Central memory CD4-positive, alpha-beta T cell (primary cell): Measurements from ENCODE around the gene WRAP53.

Source experiments
- DNase-seq: peaks from one replicate; pipeline ENCODE4 v3.0.0; 2022

Gene WRAP53

DNA sequence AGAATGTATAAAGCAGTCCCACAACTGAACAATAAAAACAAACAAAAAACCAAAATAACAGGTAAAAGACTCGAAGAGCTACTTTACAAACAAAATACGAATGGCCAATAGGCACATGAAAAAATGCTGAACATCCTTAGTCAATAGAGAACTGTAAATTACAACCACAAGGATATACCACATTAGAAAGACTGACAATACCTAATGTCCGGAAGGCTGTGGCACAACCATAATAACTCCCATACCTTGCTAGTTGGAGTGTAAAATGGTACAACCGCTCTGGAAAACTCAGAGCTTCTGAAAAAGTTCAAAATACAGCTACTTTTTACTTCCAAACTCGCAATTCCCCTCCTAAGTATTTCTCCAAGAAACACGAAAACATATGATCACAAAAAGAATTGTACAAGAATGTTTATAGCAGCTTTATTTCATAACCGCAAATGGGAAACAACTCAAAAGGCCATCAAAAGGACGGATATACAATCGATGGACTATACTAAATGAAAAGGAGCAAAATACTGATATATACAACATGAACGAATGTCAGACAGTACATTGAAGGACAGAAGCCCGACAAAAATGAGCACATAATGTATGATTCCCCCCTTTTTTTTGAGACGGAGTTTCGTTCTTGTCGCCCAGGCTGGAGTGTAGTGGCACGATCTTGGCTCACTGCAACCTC, 3.3 kb upstream of the WRAP53 start:
- DNase-seq = peak; percentile 24

DNA sequence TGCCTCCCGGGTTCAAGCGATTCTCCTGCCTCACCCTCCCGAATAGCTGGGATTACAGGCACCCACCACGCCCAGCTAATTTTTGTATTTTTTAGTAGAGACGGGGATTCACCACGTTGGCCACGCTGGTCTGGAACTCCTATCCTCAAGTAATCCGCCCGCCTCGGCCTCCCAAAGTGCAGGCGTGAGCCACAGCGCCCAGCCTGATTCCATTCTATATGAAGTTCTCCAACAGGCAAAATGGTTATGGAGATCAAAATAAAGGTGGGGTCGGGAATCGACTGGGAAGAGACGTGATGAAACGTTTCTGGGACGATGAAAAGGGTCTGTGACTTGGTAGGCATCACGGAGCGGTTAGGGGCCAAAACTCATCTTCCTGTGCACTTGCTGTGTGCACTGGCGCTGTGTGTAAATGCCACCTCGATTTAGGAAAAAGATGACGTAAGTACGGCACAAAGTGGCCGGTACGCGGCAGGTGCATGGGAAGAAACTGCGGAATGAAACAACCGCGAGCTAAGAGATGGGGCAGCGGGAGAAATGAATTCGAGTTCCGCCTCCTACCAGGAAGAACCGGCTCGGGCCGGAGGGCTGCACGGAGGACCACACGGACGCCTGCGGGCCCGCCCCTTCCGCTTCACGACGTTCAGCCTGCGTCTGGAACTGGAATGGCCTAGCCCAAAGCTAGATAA, 2.6 kb upstream of the WRAP53 start:
- DNase-seq = peak; percentile 89

DNA sequence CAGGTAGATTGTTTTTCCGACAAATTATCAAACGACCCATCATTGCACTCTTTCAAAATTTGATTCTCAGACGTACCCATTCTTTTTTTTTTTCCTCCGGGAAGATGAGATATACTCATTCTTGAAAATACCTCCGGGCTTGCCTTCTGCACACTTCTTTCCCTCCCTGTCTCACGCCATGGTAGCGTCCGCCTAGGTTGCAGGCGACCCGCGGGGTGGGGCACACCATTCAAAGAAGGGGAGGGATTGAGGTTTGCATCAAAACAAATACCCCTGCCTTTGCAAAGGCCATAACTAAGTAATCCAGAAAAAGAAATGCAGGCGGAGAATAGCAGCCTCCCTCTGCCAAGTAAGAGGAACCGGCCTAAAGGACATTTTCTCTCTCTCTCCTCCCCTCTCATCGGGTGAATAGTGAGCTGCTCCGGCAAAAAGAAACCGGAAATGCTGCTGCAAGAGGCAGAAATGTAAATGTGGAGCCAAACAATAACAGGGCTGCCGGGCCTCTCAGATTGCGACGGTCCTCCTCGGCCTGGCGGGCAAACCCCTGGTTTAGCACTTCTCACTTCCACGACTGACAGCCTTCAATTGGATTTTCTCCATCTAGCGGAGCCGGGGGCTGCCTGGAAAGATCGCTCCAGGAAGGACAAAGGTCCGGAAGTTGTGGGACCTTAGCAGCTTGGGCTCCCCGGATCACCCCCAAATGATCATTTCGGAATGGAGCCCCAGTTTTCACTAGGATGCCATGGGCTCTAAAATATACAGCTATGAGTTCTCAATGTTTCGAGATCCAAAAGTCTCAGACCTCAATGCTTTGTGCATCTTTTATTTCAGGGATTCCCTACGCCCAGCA, 1.8 kb upstream of the WRAP53 start:
- DNase-seq = peak; percentile 88

DNA sequence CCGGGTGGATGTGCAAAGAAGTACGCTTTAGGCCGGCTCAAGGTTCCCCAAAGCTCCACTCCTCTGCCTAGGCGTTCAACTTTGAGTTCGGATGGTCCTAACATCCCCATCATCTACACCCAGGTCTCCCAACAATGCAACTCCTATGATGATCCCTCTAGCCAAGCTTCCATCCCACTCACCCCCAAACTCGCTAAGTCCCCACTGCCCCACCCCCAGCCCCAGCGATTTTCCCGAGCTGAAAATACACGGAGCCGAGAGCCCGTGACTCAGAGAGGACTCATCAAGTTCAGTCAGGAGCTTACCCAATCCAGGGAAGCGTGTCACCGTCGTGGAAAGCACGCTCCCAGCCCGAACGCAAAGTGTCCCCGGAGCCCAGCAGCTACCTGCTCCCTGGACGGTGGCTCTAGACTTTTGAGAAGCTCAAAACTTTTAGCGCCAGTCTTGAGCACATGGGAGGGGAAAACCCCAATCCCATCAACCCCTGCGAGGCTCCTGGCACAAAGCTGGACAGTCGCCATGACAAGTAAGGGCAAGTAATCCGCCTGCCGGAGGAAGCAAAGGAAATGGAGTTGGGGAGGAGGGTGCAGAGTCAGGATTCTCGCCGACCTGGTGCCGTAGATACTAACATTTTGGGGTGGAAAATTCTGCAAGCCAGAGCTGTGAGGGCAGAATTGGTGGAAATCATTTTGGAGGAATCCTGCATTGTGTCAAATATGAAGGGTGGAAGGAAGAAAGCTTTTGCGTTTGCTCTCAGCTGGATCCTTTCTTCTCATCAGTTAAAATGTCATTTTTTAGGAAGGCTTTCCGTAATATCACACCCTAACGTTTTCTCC, 987 bp upstream of the WRAP53 start, which contains the start of gene TP53:
TSS of gene TP53 (minus strand) at position 419 of the 836 bp plus-strand sequence. CDS start 10,896 bp downstream, outside the sequence.
- DNase-seq = peak; percentile 89

DNA sequence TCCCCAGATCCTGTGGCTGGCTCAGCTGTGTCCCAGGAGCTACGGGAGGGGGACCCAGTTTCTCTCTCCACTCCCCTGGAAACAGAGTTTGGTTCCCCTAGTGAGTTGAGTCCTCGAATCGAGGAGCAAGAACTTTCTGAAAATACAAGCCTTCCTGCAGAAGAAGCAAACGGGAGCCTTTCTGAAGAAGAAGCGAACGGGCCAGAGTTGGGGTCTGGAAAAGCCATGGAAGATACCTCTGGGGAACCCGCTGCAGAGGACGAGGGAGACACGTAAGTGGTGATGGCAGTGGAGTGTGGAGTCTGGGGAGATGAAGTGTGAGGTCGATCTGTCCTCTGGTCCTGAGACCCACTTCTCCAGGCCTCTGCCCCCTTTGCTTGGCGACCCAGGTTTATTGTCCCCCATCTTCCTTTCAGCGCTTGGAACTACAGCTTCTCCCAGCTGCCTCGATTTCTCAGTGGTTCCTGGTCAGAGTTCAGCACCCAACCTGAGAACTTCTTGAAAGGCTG, 585 bp downstream of the WRAP53 start:
- no peak for DNase-seq

DNA sequence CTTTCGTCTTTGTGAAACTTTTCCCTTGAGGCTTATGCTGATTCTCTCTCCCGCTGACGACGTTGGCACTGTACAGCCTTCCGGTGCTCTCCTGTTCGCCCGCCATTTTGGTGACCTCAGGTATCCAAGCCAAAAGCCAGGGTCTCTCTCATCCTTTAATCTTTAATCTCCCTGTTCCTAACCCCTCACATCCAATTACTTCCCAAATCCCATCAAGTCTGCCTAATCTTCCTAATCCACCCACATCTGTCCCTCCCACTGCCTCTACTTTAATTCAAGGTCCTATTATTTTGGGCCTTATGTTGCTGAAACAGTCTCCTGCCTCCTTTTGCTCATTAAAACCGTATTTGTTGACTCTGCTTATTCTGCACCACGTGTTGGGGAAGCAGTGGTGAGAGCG, 7.3 kb downstream of the WRAP53 start:
- DNase-seq = no peak

DNA sequence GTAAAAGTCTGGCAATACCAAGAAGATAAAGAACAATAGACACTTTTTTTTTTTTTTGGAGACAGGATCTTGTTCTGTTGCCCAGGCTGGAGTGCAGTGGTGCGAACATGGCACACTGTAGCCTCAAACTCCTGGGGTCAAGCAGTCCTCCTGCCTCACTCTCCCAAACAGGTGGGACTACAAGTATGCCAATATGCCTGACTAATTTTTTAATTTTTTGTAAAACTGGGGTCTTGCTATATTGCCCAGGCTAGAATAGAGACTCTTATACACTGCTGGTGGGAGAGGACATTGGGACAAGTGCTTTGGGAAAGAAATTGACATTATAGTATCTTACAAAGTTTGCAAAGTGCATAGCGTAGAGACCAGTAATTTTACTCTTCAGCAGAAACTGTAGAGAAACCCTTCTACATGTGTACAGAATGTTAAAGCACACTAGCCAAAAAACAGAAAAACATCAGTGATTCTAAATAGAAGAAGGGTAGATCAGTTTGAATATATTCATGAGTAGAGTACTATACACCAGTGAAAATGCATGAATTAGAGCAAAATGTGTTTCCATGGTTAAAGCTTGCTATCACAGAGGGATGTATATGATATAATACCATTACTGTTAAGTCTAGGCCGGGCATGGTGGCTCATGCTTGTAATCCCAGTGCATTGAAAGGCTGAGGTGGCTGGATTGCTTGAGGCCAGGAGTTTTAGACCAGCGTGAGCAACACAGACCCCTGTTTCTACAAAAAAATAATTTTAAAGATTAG, 9.7 kb downstream of the WRAP53 start:
- no peak for DNase-seq

DNA sequence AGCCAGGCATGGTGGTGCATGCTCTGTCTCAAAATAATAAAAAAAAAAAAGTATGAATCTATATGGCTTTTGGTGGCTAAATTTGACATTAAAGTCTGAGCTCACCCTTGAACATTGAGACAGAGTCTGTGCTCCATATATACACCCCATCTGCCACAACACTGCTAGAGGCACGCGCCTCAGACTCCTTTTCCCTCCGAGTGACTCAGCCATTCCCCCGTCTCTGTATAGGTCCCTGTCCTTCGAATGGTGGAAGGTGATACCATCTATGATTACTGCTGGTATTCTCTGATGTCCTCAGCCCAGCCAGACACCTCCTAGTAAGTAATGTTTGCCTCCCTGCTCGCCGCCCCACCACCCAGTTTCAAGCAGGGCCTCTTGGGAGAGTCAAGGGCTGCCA, 12.2 kb downstream of the WRAP53 start:
- DNase-seq = no peak

DNA sequence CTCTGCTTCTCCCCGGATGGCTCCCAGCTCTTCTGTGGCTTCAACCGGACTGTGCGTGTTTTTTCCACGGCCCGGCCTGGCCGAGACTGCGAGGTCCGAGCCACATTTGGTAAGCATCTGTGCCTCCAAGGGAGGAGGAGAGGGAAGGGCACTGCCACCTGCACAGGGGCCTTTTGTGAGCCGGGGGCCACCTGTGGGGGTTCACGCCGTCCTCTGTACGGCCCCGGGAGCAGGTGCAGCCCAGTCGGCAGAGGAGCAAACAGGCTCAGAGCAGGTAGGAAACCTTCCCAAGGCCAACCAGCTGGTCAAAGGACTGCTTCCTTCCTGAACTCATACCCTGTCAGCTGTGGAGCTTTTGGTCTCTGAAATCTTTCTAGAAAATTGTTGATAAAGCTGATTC, 13.4 kb downstream of the WRAP53 start:
- DNase-seq = no peak

DNA sequence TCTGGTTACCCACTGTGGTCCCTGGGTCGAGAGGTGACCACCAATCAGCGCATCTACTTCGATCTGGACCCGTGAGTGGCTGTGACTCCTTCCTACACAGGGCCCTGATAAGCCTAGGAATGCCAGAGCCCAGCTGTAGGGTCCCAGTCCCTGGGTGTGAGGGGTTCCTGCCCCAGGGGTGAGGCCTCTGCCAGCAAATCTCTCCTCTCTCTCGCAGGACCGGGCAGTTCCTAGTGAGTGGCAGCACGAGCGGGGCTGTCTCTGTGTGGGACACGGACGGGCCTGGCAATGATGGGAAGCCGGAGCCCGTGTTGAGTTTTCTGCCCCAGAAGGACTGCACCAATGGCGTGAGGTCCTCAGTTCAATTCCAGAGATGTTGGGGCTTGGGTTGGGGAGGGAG, 14.5 kb downstream of the WRAP53 start:
- DNase-seq = no peak

DNA sequence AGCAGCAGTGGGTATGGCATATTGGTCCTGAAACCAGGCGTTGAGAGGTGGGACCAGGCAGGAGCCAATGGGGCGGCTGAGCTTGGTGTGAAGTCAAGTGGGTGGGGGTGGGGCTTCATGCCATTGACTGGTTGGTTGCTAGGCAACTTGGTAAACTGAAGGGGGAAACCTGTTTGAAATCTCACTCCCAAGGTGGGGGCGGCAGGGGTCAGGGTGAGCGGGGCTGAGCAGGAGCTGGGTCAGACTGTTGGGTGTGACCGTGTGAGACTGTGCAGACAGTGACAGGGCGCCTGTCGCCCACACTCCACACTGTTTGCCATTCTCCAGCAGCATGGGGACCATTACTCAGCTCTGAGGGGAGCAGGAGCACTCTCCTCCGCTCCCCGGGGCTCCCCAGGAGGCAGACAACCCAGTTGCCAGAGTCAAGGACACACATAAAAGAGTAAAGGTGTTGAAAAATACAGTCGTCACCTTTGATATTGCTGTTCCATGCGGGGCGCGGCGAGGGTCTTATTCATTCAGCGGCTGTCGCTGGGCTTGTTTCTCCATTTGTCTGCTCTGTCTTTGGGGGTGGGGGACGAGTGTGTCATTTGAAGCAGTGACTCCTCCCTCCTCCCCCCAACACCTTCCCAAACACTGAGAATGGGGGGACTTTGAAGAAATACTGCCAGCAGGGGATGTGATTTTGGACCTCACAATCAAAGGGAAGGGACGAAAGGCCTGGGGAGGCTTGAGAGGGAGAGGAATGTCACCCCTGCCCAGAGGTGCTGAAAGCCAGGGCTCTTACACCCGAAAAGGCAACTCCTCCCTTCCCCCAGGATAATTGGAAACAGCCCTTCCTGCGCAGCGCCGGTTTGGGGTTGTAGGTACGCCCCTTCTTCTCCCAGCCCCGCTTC, 15.6 kb downstream of the WRAP53 start:
- no peak for DNase-seq

DNA sequence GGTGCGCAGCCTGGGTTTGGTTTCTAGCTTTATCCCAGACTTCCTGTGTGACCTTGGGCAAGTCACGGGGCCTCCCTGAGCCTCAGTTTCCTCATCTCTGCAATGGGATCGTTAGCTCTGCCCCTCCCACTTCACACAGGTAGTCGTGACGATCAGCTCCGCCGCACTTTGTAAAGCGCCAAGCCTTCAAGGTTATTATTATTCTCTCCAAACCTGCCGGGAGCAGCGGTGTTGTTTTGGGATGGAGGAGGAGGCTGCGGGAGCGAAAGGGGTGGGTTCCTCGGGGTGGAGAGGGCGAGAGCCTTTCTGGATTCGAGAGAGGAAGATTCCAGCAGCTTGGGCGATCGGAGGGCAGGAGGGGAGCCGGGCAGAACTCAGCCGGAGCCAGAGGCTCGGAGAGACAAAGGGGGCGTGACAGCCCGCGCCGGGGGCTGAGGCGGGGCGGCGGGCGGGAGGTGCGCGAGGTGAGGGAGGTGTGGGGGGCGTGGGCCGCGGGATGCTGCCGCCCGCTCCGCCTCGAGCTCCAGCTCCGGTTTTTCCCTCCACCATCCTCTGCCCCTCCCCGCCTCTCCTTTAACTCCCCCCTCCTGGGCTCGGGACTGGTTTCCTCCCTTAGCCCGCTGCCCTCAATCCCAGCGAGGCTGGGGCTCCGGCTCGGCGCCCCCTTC, 16.5 kb downstream of the WRAP53 start, which contains the start of gene EFNB3:
TSS of gene EFNB3 (plus strand) at position 602 of the 668 bp plus-strand sequence. CDS start 397 bp downstream, outside the sequence.
- no peak for DNase-seq

DNA sequence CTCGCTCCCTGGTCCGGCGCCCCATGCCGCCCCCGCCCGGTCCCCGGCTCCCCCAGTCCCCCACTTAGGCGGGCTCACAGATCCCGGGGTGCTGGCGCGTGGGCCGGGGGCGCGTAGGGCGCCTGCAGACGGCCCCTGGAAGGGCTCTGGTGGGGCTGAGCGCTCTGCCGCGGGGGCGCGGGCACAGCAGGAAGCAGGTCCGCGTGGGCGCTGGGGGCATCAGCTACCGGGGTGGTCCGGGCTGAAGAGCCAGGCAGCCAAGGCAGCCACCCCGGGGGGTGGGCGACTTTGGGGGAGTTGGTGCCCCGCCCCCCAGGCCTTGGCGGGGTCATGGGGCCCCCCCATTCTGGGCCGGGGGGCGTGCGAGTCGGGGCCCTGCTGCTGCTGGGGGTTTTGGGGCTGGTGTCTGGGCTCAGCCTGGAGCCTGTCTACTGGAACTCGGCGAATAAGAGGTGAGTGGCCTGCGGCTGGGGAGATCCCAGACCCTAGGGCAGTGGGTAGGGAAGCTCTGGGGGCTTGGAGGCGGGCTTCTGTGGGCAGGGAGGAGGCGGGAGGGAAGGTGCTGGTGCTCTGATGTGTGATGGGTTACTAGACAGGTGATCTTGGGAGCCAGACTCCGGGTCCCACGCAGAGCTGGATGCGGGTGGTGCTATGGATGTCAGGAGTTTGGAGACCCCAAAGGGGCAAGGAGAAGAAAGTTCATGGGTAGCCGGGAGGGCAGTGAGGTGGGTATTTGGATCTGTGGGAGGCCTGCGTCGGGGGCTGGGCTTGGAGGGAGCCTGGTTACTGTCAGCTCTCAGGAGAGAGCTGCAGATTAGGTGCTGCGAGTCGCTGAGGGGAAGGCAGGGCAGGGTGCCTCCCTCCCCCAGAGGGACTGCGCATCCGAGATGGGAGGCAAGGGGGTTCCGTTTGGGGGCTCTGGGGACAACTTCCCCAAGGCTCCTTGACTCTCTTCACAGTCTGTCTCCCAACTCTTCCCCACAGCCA, 17.3 kb downstream of the WRAP53 start:
- no peak for DNase-seq

DNA sequence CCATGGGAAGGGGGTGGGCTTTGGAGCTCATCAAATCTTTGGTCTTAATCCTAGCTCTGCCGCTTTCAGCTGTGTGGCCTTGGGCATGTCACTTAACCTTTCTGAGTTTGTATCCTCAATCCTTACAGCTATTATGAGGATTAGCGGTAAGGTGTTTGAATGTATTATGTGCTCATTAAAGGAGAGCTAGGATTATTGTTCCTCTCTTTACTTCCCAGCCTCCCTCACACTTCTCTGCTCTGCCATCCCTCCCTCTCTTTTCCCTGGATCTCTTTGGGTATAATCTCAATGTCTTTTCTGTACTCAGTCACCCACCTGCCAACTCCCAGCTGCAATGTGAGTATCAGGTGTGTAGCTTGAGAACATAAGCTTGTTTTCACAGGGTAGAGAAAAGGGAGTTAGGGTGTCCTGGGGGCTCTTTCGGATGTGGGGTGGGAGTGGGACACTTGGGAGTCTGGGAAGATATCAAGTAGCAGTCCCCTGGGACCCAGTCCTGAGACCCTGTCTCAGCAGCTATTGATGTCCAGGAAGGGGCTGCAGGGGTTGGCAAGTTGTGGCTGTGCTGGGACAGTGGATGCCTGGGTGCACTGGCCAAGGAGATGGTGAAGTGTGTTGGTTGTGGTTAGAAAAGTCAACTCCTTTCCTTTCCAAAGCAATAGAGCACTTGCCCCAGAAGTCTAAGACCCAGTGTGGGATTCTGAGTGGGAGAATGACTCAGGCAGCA, 18.5 kb downstream of the WRAP53 start:
- no peak for DNase-seq

DNA sequence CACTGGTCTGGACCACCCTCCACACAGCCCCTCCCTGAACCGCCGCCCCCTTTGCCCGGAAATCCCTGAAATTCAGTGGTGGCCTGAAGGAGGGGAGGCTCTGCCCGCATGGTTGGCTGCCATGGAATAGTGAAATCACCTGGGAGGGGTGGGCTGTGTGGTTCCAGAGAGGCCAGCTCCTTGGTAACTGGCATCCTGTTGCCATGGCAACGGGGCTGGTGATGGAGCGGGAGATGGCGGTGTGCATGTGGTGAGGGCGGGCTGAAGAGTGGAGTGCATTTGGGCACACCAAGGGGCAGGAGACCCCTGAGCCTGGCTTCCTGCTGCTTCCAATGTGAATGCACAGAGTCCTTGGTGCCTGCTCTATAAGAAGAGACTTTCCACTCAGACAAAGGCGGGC, 19.2 kb downstream of the WRAP53 start:
- DNase-seq = no peak

DNA sequence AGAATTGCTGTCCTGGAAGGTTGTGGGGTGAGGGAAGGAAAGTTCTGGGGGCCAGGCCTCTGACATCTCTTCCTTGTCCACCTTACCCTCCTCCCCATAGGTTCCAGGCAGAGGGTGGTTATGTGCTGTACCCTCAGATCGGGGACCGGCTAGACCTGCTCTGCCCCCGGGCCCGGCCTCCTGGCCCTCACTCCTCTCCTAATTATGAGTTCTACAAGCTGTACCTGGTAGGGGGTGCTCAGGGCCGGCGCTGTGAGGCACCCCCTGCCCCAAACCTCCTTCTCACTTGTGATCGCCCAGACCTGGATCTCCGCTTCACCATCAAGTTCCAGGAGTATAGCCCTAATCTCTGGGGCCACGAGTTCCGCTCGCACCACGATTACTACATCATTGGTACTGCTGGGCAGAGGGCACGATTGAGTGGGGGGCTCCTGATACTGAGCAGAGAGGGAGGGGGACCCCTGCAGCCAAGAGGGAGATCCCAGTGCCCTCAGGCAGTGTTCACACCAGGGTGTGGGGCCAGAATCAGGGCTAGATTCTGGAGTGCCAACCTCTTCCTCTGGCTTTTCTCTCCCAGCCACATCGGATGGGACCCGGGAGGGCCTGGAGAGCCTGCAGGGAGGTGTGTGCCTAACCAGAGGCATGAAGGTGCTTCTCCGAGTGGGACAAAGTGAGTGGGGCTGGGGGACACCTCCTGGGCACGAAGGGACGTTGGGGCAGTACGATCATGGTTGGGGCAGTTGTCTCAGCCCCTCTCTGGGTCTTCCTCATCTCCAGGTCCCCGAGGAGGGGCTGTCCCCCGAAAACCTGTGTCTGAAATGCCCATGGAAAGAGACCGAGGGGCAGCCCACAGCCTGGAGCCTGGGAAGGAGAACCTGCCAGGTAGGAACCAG, 19.8 kb downstream of the WRAP53 start:
- DNase-seq = no peak

DNA sequence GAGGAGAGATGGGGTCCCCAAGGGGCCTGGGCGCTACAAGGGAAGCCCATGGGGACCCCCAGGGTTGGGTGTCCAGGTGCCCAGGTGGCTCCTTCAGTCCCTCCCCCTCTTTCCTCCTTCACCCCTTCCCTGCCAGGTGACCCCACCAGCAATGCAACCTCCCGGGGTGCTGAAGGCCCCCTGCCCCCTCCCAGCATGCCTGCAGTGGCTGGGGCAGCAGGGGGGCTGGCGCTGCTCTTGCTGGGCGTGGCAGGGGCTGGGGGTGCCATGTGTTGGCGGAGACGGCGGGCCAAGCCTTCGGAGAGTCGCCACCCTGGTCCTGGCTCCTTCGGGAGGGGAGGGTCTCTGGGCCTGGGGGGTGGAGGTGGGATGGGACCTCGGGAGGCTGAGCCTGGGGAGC, 20.8 kb downstream of the WRAP53 start:
- DNase-seq = no peak
